ENCODE results near the gene MRPL55. TPM values are rescaled to one million over a fixed set of nuclear protein-coding genes. Genes with fewer than 3 reads are reported as not detected.

MRPL55 gene
- total RNA-seq, 1 donor from 2014 or later: 39.7 TPM

GRCh38 chr1:228105996-228106799, 2.9 kb downstream of the MRPL55 start:
- DNase-seq (ENCODE audit: low spot score): no peak
- intact Hi-C loops (cut with DNase I): no loop called here

DNA sequence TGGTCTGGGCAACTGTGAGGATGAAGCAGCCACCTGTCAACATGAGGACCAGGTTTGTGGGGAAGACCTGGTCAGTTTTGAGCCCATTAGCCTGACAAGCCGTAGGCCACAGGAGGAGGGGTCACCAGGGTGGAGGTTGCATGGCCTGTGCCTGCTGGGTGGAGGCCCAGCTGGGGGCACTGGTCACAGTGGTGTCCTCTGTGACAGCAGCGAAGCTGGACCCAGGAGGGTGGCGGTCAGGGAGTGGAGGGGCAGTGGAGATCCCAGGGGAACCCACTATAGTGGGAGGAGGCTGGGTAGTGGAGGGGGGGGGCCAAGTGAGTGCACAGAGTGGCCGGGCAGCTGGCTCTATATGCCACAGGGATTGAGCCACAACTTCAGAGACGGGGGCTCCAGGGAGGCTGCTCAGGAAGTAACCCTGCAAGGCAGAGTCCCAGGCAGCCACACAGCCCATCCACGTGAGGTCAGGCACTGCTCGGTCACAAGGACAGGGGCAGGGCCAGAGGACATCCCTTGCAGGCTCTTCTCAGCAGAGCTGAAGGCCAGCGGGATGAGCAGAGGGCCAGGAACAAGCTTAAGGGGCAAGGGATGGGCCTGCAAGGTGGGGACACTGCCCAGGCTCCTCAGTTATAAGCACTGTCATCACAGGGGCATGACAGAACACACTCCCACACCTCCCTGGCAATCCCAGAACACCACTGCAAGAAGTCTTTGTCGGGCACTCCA, 3.7 kb downstream of the MRPL55 start:
- intact Hi-C loops (cut with DNase I): no loop called here
- DNase-seq (ENCODE audit: low spot score): no peak

GRCh38 chr1:228104526-228105269, 4.4 kb downstream of the MRPL55 start:
- no peak for DNase-seq (ENCODE audit: low spot score)
- intact Hi-C loops (cut with DNase I): loop anchor here (5.0 kb wide), 1 partner anchor 33 kb away; no protein-coding TSS in a partner anchor

DNA sequence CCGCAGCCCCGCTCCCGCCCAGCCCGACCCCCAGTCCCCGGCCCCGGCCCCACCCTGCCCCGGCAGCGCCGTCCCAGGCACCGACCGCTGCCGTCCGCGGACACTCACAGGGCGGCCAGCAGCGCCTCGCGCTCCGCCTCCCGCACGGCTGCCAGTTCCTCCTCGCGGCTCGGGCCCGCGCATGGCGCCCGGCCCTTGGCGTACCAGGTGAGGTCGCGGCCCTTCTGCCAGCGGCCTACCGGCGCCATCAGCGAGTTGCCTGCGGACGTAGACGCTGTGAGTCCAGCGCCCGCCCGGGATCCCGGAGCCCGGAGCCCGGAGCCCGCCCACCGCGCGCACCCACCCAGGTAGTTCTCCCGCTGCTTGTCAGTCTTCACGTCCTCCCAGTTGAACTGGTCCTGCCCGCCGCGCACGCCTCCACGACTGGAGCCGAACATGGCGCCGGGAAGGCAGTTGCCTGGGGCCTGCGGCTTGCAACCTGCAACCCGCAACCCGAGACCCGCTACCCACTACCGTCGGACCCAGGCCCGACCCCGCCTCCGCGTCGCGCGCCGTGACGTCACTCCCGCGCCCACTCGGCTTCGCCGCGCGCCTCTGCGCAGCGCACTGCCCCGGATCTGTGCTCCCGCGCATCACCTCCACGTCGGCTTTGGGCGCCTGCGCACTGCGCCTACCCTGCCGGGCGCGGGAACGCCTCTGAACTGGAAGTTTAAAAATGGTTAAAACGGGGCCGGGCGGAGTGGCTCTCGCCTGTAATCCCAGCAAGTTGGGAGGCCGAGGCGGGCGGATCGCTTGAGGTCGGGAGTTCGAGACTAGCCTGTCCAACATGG, 6.1 kb downstream of the MRPL55 start, which contains the start of gene C1orf35:
Gene C1orf35 (minus strand): TSS at position 535 of the 830 bp plus-strand sequence. CDS start 98 bp downstream, at position 437.
- DNase-seq (ENCODE audit: low spot score): peak; percentile 95
- intact Hi-C loops (cut with DNase I): loop anchor here (5.0 kb wide), 1 partner anchor 34 kb away; no protein-coding TSS in a partner anchor

DNA sequence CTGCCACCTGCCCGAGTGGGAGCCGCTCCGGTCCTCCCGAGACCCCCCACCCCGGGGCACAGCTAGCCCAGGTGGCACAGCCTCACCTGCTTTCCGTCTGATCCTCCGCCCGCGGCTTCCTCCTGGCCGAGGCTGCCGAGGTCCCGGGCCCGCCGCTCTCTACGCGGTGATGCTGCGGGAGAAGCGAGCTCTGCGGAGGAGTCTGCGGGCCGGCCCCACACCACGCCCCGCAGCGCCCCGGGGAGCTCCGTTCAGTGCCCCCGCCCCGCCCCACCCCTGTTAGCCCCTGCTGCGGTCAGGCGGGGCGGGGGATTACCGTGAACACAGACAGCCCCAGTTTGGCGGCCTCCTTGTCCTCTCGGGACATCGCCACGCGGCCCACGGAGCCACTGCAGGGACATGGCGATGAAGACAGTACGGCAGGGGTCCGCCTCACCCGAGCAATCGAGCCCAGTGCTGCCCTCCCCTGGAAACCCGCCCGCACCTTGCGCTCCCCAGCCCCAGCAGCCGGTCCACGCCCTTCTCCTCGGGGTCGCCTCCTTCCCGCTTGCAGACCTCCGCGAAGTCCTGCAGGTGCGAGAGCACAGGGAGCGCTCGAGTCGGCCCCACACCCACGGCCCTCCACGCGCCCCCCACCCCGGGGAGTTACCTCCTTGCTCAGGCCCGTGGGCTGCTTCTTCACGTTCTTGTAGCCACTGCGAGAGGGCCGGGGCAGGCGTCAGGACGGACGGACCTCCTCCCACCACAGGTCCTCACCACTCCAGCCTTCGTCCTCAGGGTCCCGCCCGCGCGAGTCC, 6.9 kb downstream of the MRPL55 start:
- intact Hi-C loops (cut with DNase I): loop anchor here (5.0 kb wide), 1 partner anchor 35 kb away; no protein-coding TSS in a partner anchor
- DNase-seq (ENCODE audit: low spot score): no peak

- intact Hi-C loops (cut with DNase I): loop anchor here (5.0 kb wide), 1 partner anchor 36 kb away; no protein-coding TSS in a partner anchor
- DNase-seq (ENCODE audit: low spot score): no peak
Observed at GRCh38 chr1:228101614-228101993, 7.5 kb downstream of the MRPL55 start.

DNA sequence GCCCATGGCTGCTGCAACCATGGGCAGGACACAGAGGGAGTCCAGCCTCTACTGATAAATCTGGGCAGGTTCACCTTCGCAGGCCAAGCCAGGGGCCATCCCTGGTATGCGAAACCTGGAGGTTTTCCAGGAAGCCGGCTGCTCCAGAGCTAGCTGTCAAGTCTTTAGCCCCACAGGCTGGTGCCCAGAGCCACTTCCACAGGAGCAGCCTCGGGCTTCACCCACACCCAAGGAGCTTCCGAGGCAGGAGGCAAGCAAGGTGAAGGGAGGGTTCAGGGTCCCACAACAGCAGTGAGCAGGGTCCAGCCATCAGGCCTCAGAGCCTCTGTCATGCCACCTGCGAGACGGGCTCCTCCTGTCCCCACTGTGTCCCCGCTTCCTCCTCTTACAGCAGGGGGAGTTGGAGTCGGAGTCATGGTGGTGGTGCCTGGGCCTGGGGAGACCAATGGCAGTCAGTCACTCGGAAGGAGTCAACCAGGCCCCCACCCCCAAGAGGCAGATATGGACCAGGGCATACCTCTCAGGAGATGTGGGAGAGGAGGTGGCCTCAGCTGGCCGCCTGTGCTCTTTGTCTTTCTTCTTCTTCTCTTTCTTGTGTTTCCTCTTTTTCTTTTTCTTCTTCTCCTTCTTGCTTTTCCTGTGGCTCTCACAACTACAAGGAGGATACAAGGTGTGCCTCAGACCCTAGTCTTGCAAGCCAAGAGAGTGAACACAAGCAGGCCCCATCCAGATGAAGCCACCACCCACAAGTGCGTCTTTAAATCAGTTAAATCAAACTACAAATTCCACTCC, 8.1 kb downstream of the MRPL55 start:
- intact Hi-C loops (cut with DNase I): loop anchor here (5.0 kb wide), 1 partner anchor 36 kb away; no protein-coding TSS in a partner anchor
- peak; percentile 58 for DNase-seq (ENCODE audit: low spot score)

GRCh38 chr1:228099331-228099732, 9.8 kb downstream of the MRPL55 start:
- intact Hi-C loops (cut with DNase I): no loop called here
- DNase-seq (ENCODE audit: low spot score): no peak

DNA sequence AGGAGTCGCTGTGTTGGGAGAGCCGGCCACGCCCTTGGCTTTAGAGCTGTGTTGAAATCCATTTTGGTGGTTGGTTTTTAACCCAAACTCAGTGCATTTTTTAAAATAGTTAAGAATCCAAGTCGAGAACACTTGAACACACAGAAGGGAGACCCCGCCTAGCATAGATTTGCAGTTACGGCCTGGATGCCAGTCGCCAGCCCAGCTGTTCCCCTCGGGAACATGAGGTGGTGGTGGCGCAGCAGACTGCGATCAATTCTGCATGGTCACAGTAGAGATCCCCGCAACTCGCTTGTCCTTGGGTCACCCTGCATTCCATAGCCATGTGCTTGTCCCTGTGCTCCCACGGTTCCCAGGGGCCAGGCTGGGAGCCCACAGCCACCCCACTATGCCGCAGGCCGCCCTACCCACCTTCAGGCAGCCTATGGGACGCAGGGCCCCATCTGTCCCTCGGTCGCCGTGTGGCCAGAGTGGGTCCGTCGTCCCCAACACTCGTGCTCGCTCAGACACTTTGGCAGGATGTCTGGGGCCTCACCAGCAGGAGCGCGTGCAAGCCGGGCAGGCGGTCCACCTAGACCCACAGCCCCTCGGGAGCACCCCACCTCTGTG, 10.7 kb downstream of the MRPL55 start:
- peak; percentile 67 for DNase-seq (ENCODE audit: low spot score)
- intact Hi-C loops (cut with DNase I): no loop called here

DNA sequence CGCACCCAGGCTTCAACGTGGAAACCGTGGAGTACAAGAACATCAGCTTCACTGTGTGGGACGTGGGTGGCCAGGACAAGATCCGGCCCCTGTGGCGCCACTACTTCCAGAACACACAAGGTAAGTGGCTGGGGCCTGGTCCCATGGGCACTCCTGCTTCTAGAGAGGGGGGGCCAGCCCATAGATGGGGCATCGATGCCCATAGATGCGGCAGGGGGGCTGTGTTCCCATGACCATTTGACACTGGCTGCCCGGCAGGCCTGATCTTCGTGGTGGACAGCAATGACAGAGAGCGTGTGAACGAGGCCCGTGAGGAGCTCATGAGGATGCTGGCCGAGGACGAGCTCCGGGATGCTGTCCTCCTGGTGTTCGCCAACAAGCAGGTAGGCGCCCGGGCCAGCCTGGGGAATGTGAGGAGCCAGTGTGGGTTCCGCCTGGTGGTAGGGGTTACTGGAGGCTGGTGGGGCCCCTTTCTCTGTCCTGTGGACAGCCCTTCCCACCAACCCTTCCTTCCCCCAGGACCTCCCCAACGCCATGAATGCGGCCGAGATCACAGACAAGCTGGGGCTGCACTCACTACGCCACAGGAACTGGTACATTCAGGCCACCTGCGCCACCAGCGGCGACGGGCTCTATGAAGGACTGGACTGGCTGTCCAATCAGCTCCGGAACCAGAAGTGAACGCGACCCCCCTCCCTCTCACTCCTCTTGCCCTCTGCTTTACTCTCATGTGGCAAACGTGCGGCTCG, 11.6 kb downstream of the MRPL55 start:
- intact Hi-C loops (cut with DNase I): no loop called here
- peak; percentile 72 for DNase-seq (ENCODE audit: low spot score)

DNA sequence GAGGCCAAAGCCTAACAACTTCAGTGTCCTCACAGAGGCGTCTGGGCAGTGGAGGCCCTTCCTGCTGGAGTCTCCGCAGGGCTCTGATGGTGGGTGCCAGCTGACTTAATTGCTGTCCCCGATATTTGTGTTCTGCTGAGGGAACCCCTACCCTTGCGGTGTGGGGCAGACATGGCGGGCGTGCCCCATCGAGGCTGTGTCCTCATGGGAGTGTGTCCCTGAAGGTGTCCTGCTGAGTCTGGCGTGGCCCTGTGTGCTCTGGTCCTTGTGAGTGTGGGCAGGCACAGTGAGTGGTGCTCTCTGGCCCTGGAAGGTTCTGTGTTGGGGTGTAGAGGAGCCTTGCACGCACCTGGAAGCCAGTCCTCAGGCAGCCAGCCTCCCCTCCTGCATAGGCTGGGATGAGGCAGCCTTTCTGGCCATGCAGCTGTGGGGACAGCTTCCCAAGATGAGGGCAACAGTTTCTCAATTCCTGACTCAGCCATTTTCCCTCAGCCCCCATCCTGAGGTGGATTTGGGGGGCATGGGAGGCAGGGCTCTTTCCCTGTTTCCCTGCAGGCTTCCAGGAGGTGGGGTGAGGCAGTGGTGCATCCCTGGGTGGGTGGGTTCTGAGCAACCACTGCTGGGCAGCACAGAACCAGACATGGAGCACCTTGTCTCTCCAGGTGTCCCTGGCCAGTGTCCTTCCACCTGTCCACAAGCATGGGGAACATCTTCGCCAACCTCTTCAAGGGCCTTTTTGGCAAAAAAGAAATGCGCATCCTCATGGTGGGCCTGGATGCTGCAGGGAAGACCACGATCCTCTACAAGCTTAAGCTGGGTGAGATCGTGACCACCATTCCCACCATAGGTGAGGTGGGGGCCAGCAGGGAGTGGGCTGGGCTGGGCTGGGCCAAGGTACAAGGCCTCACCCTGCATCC, 12.4 kb downstream of the MRPL55 start:
- intact Hi-C loops (cut with DNase I): no loop called here
- DNase-seq (ENCODE audit: low spot score): peak; percentile 63

DNA sequence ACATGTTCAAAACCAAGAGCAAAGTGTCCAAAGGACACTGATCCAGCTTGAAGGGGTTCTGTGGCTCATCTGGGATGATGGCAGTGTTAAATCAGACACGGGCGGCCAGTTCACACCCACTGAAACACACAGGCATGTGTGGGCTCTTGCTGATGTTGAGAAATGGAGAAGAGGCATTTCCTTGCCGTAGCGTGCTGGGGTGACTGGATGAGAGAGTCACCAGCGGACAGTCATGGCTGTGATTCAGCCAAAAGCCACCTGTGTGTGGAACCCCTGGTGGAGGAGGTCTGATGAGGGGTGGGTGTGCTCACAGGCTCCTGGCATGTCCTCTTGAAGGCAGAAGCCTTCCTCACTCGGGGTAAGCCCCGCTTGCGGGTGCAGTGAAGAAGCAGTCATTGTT, 13.2 kb downstream of the MRPL55 start:
- intact Hi-C loops (cut with DNase I): no loop called here
- peak; percentile 43 for DNase-seq (ENCODE audit: low spot score)

DNA sequence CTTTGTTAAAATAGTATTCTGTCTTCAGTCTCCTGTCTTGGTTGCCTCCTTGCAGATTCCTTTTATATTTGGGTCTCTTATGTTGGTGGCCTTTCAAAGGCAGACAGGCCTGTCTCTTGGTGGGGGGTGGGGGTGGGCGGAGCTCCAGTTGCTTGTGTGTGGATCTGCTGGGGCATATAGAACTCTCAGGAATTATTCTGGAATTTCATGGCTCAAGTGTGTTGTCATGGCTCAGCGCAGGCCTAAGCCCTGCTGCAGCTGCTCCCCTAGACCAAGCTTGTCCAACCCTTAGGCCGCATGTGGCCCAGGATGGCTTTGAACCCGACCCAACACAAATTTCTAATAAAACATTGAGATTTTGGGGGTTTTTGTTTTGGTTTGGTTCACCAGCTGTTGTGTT, 13.9 kb downstream of the MRPL55 start:
- DNase-seq (ENCODE audit: low spot score): no peak
- intact Hi-C loops (cut with DNase I): no loop called here

GRCh38 chr1:228094432-228095016, 14.6 kb downstream of the MRPL55 start:
- intact Hi-C loops (cut with DNase I): no loop called here
- no peak for DNase-seq (ENCODE audit: low spot score)
